Activated naive CD4-positive, alpha-beta T cell treated with anti-CD3 and anti-CD28 coated beads, Interleukin-2, amount 50 U/mL, for 24 hours (primary cell): ENCODE measurements around the gene ENDOV.

Experiments used
- H3K27ac Mint-ChIP-seq: one replicate; pipeline ENCODE4 v1.8.0; 2021; ENCODE audit warnings: mild to moderate bottlenecking, mixed read lengths
- H3K27me3 Mint-ChIP-seq: one replicate; pipeline ENCODE4 v1.8.0; 2021; ENCODE audit warnings: mixed read lengths
- H3K36me3 Mint-ChIP-seq: one replicate; pipeline ENCODE4 v1.8.0; 2021; ENCODE audit warnings: mixed read lengths
- H3K4me1 Mint-ChIP-seq: one replicate; pipeline ENCODE4 v1.8.0; 2021; ENCODE audit warnings: mixed read lengths
- H3K4me3 Mint-ChIP-seq: one replicate; pipeline ENCODE4 v1.8.0; 2021; ENCODE audit warnings: mild to moderate bottlenecking, mixed read lengths
- H3K9me3 Mint-ChIP-seq: one replicate; pipeline ENCODE4 v1.8.0; 2021; ENCODE audit warnings: mixed read lengths

The ENDOV gene

DNA sequence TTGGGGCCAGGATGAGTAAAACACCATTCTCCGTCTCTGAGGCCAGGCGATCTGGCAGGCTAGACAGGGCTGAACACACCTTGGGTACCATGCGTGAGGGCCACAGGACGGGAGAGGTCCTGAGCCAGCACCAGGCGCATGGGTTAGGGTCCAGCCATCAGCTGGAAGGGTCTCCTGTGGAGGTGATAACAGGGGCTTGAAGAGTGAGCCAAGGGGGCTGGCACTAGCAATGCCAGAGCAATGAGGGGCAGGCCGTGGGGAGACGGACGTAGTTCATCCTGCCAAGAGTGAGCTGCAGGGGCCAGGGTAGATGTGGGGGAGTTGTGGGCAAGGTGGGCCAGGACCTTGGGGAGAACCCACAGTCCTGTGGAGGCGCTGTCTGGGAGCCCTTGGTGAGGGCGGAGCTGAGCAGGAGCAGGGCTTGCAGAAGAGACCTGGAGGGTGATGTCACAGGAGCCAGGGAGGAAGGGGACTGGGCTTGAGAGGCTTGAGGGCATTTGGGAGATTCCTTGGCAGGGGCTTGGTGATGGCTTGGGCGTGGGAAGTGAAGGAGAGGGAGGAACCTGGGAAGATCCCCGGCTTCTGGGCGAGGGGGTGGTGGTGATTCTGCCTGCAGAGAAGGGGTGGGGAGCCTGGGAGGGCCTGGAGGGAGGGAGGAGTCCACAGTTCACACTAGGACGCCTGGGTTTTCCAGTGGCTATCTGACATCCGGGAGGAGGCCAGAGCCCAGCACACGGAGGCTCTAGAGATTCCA lies 67.8 kb downstream of the ENDOV start:
- no peak overlapping the region for H3K27ac Mint-ChIP-seq
- peaks cover 7% of the 10 kb centered on the region for H3K4me1 Mint-ChIP-seq
- no peak overlapping the region for H3K4me3 Mint-ChIP-seq
- peaks cover 30% of the 10 kb centered on the region for H3K27me3 Mint-ChIP-seq
- peaks cover 1% of the 10 kb centered on the region for H3K36me3 Mint-ChIP-seq
- H3K9me3 Mint-ChIP-seq: no peaks in the 10 kb centered on the region

DNA sequence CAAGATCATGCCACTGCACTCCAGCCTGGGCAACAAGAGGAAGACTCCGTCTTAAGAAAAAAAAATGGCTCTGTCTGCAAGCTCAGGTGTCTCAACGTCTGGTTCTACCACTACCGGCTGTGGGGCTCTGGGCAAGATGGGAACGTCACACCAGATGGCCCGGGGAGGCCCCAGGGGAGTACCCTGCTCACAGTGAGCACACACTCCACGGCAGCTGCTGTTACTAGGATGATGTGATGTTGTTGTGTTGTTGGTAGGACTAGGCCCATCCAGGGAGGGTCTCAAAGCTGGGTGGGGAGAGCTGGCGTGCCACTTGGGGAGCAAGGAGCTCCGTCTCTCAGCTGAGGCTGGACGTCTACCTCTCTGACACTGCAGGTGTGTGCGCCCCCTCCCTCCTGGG lies 70.9 kb downstream of the ENDOV start:
- peaks cover 20% of the 10 kb centered on the region for H3K27me3 Mint-ChIP-seq
- no peak overlapping the region for H3K27ac Mint-ChIP-seq
- H3K36me3 Mint-ChIP-seq: peaks cover 1% of the 10 kb centered on the region
- H3K9me3 Mint-ChIP-seq: no peaks in the 10 kb centered on the region
- H3K4me3 Mint-ChIP-seq: no peak overlapping the region
- H3K4me1 Mint-ChIP-seq: no peaks in the 10 kb centered on the region

DNA sequence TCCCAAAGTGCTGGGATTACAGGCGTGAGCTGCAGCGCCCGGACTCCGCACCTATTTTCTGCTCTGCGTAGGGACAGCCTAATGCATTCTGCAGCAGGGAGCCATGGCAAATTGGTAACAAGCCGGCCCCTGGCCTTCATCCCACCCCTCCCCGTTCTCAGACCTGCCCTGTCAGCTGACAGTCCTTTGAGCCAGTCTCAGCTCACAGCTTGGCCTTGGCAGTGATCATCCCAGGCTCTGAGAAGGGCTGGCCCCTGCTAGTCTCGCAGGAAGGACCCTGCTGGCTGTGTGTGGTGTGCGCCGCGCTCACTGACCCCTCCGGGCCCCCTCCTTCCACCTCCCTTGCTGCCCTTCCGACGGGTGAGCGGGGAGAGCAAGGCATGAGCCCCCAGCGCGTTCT lies 71.7 kb downstream of the ENDOV start:
- peaks cover 17% of the 10 kb centered on the region for H3K27me3 Mint-ChIP-seq
- H3K36me3 Mint-ChIP-seq: peaks cover 1% of the 10 kb centered on the region
- H3K4me3 Mint-ChIP-seq: no peak overlapping the region
- H3K4me1 Mint-ChIP-seq: no peaks in the 10 kb centered on the region
- no peaks in the 10 kb centered on the region for H3K9me3 Mint-ChIP-seq
- no peak overlapping the region for H3K27ac Mint-ChIP-seq

DNA sequence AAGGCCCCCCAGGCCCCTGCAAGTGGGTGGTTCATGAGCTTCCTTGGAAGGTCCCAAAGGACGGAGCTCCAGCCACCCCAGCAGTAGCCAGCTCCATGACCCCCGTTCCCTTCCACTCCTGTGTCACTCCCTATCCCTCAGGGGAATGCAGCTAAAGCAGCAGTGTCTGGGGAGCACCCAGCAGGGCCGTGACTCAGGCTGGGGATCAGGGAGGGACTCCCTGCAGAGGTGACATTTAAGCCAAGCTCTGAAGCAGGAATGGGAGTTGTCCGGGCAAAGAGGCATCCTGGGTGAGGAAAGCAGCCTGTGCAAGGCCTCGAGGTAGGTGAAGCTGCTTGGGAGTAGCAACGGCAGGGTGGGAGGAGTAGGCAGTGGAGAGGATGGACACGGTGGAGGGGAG lies 72.5 kb downstream of the ENDOV start:
- H3K27ac Mint-ChIP-seq: no peak overlapping the region
- peaks cover under 1% of the 10 kb centered on the region for H3K36me3 Mint-ChIP-seq
- no peaks in the 10 kb centered on the region for H3K9me3 Mint-ChIP-seq
- H3K4me3 Mint-ChIP-seq: no peak overlapping the region
- H3K4me1 Mint-ChIP-seq: no peaks in the 10 kb centered on the region
- peaks cover 12% of the 10 kb centered on the region for H3K27me3 Mint-ChIP-seq
